Islet of Langerhans (tissue), 1 donor: ENCODE measurements around the gene TNRC6B.
A peak's percentile ranks its signal among the peaks of the same experiment; 100 is the strongest.
"Not testable (repeated sequence)": the region's sequence is repeated elsewhere in the genome, so short reads cannot be mapped to it uniquely, and the experiment has no call there.

Experiments used
- FAIRE-seq: peaks from one replicate; lab custom pipeline; 2011; peaks lifted over from hg19 to GRCh38; lab: Jason Lieb, UNC

Gene TNRC6B

GRCh38 chr22:40300316-40300715 lies 122.6 kb downstream of the TNRC6B start:
- no peak for FAIRE-seq

GRCh38 chr22:40300884-40301672 lies 123.4 kb downstream of the TNRC6B start:
- FAIRE-seq: no peak

GRCh38 chr22:40302149-40302548 lies 124.4 kb downstream of the TNRC6B start:
- FAIRE-seq: no peak

- FAIRE-seq: no peak
Measured at GRCh38 chr22:40305625-40306024, 127.9 kb downstream of the TNRC6B start.

- peak; percentile 84 for FAIRE-seq
Measured at GRCh38 chr22:40308999-40309573, 131.4 kb downstream of the TNRC6B start.

- FAIRE-seq: no peak
Measured at GRCh38 chr22:40309631-40310030, 131.9 kb downstream of the TNRC6B start.

- FAIRE-seq: no peak
Measured at GRCh38 chr22:40310081-40310767, 132.5 kb downstream of the TNRC6B start.

- no peak for FAIRE-seq
Measured at GRCh38 chr22:40310768-40311120, 133.0 kb downstream of the TNRC6B start.

GRCh38 chr22:40311646-40312045 lies 133.9 kb downstream of the TNRC6B start:
- FAIRE-seq: not testable (repeated sequence)

- no peak for FAIRE-seq
Measured at GRCh38 chr22:40312050-40312449, 134.3 kb downstream of the TNRC6B start.

- FAIRE-seq: no peak
Measured at GRCh38 chr22:40313007-40313406, 135.3 kb downstream of the TNRC6B start.

GRCh38 chr22:40314041-40314440 lies 136.3 kb downstream of the TNRC6B start:
- no peak for FAIRE-seq

- no peak for FAIRE-seq
Measured at GRCh38 chr22:40320687-40321086, 143.0 kb downstream of the TNRC6B start.

- no peak for FAIRE-seq
Measured at GRCh38 chr22:40322021-40322420, 144.3 kb downstream of the TNRC6B start.

- no peak for FAIRE-seq
Measured at GRCh38 chr22:40322818-40323447, 145.2 kb downstream of the TNRC6B start.

GRCh38 chr22:40323681-40324171 lies 146.0 kb downstream of the TNRC6B start:
- FAIRE-seq: no peak

GRCh38 chr22:40324468-40325305 lies 147.0 kb downstream of the TNRC6B start:
- FAIRE-seq: no peak

GRCh38 chr22:40325315-40325714 lies 147.6 kb downstream of the TNRC6B start:
- no peak for FAIRE-seq

GRCh38 chr22:40326905-40327735 lies 149.4 kb downstream of the TNRC6B start:
- FAIRE-seq: no peak

GRCh38 chr22:40328546-40329456 lies 151.1 kb downstream of the TNRC6B start:
- FAIRE-seq: no peak
